NCI-H510A (cell line): ENCODE measurements around the gene ANKRD36C.
"Not testable (repeated sequence)": the region's sequence is repeated elsewhere in the genome, so short reads cannot be mapped to it uniquely, and the experiment has no call there.

Experiments
- DNase-seq: peaks from one replicate; lab custom pipeline; 2025; lab: John Stamatoyannopoulos, UW

Gene ANKRD36C

DNA sequence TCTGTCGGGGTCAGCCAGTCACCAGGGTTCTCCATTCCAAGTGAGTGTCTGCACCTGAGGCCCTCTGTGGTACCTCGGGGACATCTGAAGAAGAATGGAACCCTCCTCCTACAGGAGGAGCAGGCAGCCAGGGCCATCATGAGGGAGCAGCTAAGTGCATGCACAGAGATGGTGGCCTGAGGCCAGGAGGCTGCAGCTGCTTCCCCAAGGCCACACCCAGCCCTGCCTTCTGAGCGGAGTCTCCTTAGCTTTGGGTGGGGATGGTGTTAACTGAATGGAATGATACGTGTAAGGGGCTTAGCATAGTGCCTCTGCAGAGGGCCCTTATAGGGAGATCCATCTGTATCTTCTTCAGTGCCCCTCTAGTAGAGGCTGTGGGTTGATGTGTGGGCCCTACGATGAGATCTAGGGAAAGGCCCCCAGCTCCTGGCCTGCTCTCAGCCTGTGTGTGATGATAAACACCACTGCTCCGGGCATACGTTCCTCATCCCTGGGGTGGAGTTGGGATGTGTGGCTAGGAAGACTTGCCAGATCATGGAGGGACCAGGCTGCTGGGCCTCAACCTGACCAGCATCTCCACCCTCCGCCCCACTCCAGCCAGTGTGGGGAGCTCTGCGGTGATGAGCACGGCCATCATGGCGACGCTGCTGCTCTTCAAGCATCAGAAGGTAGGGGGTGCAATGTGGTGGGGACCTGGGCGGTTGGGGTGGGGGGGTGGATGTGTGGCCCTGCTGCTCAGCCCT lies 192.3 kb downstream of the ANKRD36C start:
- DNase-seq: not testable (repeated sequence)

DNA sequence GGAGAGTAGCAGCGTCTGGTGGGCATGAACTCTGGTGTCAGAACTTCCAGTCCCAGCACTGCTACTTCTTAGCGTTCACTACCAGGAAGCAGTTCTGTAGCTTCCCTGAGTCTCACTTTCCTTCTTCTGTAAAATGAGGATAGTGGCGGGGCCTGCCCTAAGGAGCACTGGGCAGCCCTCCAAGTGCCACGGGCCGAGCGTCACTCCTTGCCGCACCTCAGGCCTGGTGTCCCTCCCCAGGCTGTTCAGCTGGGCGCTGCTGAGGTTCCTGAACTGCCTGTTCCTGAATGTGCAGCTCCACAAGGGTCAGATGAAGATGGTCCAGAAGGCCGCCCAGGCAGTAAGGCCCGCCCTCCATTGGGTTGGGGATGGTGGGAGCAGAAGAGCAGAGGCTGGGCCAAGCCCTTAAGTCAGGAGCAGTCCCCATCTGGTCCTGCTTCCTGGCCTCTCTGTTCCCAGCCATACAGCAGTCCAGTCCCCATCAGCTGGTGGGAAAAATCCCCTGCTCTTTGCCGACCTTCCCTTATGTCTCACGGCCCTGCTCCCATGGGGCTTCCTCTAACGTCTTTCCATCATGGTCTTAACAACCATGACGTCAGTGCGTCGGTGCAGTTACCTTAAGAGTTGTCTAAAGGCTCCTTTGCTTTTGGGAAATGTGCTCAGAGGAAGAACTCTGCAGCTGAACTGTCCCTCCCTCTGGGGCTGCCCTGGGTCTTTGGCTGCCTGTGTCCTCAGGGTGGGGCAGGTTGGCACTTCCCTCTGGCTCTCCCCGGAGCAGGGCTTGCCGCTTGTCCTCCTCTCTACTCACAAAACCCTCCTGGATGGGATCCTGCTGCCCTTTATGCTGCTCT lies 195.2 kb downstream of the ANKRD36C start:
- DNase-seq: not testable (repeated sequence)

DNA sequence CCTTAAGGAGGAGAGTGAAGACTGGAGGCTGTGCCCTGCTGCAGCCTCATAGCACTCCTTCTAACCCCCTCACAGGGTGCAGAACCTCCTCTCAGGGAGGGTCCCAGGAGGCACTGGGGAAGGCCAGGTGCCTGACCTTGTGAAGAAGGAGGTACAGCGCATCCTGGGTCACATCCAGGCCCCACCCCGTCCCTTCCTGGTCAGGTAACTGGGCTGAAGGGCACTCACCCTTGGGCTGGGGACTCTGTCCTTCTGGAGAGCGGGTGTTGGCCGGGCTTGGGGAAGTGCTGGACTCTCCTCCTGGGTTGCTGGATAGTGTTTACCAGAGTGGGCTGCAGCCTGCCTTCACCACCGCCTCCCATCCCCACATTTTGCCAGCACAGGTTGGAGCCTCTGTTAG lies 197.7 kb downstream of the ANKRD36C start:
- not testable (repeated sequence) for DNase-seq

DNA sequence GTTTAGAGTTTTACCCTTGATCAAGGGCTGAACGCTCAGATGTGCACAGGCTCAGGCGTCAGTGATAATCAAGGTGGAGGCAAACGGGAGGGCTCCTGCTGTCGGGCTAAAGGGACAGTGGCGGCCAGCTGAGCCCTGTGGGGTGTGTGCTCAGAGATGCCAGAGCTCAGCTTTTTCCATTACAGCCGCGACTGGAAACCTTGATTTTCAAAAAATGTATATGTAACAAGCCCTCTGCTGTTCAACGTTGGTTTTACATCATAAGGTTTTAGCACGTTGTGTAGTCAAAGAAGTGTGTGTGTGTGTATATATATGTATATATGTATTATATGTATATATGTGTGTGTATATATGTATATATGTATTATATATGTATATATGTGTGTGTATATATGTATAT lies 201.4 kb downstream of the ANKRD36C start:
- DNase-seq: not testable (repeated sequence)

DNA sequence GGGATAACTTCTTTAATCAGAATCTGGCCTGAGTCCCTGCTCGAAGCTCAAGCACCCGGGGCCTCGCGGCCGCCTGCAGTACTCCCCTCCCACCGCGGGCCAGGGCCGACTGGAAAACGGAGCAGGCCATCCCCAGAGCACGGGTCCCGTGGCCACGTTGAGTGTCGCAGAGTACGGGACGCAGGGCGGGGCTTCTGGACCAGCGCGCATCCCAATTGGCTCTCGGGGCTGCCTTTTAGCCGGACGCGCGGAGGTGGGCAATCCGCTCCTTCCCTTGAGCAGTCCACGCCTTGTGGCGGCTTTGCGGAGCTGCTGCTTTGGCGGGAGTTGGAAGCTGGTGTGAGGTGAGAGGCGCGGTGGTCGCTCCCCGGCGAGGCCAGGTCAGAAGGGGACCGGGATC lies 202.2 kb downstream of the ANKRD36C start:
- not testable (repeated sequence) for DNase-seq

DNA sequence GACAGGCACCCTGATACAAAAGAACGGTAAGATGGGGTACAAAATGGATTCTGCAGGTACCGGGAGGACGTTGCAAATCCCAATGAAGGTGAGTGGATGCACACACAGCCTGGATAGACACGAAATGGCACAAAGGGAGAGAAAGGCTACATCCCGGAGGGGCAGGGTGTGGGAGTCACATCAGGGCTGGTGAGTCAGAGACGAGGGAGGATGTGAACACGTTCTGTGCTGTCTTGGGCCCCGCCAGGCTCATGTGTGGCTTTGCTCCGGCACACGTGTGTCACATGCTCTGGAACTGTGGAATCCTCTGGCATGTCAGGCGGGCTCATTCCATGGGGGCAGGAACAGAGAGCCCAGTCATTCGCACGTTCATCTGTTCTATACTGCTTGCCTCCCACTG lies 203.0 kb downstream of the ANKRD36C start:
- not testable (repeated sequence) for DNase-seq
